HG02870 (cell line): ENCODE results near the gene MBIP.

Experiments
- ATAC-seq: cut with Tn5 transposase; IDR thresholded peaks from one replicate; pipeline ENCODE4 v1.9.1; 2021; ENCODE audit warnings: mild to moderate bottlenecking, moderate library complexity; ENCODE audit not compliant: unreplicated experiment

MBIP gene

DNA sequence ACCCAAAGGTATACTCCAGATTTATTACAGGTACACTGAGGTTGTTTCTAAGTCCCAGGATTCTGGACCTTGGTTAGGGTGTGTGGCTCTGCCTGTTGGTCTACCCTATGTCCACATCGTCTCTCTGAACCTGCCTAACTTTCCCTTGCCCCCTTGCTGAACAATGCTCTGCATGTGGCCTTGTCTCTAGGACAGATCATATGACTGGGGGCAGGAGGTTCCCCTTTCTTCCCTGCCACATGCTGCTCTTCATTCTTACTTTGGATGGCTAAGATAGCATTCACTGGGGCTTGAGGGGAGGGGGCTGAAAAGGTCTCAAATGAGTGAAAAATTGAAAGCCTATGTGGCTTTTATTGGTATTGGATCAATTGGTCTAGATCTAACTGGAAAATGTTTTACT lies 49.2 kb downstream of the MBIP start:
- no peak for ATAC-seq

DNA sequence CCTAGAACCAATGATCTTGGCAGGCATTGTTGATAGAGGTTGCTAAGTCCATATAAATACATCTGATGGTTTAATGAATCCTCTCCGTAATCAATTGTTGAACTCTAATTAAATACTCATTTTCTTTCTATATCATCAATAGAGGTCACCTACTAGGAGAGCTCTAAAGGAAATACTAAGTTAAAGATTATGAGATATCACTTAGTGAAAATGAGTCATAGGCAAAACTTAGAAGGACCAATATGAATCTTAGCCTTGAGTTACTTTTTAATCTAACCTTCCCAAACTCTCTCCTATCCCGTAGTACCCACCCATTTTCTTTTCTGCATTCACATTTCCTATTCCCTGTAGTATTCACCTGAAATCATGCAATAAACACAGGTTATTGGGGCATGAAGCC lies 50.2 kb downstream of the MBIP start:
- no peak for ATAC-seq

DNA sequence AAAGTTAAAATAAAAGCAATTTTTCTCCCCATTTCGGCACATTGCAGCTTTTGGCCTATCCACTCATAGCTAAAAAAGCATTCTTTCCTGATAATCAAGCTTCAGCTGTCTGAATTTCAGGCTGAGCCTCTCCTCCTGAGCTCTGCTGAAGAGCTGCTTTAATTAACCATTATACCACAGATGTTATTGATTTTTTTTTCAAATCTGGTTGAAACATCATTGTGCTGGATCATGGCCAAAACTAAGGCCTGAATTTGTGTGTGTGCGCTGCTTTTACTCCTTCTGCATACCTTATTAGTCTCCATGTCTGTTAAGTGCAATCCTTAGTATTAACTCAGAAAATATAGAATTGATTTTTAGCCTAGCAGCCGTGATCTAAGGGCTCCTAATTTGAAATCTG lies 52.3 kb downstream of the MBIP start:
- ATAC-seq: no peak

DNA sequence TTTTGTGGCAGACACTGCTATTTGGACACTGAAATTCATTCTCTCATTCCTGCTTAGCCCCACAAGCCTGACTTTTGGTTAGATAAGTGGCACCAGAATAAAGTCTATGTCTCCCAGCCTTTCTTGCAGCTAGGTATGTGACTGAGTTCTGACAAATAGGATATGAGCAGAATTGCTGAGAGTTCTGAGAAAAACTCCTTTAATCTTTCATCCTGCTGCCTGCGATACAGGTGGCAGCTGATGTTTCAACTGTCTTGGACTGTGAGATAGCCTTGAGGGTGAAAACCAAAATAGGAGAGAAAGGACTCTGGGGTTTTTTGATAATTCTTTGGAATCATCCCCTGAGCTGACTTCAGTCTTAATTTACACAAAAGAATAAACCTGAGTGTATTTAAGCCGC lies 55.8 kb downstream of the MBIP start:
- ATAC-seq: no peak

DNA sequence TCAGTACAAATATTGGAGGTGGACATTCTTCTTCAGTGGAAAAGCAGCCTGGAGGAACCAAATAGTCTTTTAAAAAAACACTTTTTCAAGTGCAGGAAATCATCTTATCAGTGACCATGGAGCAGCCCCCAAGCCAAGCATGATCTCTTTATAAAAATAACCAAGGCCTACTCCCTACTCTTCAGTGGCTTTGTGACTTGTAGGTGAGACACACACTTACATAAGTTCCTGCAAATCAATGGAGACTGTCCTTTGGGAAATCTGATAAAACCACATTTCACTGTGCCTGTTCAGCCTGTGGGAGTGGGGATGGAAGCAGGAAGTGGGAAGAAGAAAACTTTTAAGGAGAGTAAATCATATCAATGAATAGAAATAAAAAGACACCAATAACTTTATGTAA lies 56.3 kb downstream of the MBIP start:
- ATAC-seq: no peak

DNA sequence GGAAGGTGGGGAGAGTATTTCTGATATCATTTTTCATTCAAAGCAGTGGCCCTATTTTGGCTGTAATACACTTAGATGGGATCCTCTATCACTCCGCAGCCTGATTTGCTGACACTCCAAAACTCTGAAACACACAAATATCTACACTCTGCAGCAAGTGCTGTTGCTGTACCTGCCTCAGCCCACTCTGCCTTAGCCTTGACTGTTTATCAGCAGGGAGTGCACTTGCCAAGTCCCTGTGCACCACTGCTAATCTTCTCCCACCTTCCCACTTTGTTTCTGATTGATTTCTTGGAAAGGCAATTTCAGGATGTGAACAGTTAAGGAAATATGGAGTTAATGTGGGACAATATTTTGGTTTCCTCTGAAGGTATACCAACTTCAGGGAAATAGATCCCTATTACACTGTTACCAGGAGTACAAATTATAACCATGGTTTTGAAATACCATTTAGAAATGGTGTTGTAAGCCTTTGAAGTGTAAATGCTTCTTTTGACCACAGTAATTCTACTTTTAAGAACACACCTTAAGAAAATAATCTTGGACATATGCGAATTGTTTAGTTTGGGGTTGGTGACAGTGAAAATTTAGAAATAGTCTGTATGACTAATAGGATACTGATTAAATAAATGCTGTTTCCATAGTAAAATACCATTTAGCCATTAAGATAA lies 59.3 kb downstream of the MBIP start:
- no peak for ATAC-seq

DNA sequence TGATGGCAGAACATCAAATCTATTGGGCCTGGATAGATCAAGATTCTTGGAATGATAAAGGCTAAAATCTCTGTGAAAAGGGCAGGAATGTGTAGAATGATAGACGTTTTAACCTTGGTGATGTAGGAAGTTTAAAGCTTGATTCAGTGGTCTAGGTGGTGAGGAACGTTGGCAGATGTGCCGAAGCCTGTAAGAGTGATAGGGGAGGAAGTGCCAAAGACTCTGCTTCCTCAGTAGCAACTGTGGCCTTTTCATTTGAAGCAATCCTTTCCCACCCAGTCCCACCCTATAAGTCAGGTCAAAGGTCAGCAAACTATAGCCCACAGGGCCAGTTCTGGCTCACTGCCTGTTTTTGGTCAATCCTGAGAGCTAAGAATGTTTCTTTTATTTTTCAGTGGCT lies 62.2 kb downstream of the MBIP start:
- ATAC-seq: no peak

DNA sequence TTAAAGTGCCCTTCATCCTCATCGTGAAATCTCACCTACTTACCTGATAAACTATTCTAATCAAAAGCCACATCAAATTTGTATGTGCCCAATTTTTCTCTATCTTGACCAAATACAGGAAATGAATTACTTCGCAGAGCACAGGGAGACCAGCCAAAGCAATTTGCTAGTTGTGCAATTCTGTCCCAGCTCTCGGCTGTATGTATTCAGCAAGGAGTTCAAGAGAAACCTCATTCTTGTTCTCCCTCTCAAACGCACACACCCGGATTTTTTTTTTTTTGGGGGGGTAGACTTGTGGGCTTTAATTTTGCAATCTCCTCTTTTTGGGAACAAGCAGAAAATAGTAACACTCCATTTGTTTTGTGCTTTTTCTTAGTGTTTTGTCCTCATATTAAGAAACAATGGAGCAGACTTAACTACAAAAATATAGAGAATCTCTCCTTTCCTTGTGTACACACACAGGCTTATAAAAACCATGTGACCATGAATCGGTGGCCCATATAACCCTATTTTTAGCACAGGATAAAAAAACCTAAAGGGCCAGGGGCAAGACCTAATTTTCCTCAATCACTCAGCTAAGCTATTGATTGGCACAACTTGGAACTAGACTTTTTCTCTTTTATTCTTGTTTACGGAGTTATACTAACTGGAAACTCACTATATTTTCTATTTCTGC lies 64.2 kb downstream of the MBIP start:
- ATAC-seq: no peak

DNA sequence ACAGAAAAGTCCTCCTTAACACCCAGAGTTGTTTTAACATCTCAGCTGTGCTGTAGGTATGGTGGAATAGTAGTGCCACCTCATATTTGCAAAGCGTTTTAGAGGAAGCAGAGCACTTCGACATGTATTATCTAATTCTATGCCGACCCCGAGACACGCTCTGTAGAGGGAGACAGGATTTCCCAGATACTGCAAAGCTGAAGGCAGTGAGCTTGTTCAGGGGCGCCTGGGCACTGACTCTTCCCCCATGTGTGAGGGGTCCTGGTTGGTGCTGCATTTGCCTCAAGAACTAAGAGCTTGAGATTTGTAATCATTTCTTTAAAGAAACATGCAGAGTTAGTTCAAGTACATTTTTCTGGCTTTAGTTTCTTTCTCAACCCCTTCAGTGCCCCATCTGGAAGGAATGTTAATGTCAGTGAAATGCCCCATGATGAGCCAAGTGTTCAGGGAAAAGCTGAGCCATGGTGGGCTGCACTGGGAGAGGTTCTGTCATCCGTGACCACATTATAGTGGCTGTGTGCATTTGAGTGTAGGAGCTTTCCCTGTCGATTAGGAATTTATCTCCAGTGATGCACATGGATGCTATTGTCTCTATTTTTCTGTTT lies 66.3 kb downstream of the MBIP start:
- ATAC-seq: no peak
